H9 (cell line): ENCODE results near the gene ACER3. TPM values are rescaled to one million over a fixed set of nuclear protein-coding genes. Genes with fewer than 3 reads are reported as not detected.

Experiments used
- DNase-seq: peaks from one replicate; pipeline ENCODE4 v3.0.0-alpha.2; 2017
- H2AFZ ChIP-seq: one replicate; pipeline ENCODE4 v1.6.1; 2013; ENCODE audit warnings: mild to moderate bottlenecking, low read length, control low read depth, moderate library complexity
- H2AK5ac ChIP-seq: 2 replicates; pipeline ENCODE4 v1.6.1; 2013; ENCODE audit warnings: low read length, control low read depth, mixed read lengths; ENCODE audit not compliant: insufficient read length
- H2BK120ac ChIP-seq: one replicate; pipeline ENCODE4 v1.6.1; 2013; ENCODE audit warnings: low read depth, mild to moderate bottlenecking, low read length, control low read depth, inconsistent platforms; ENCODE audit not compliant: poor library complexity, severe bottlenecking
- H2BK12ac ChIP-seq: 2 replicates; pipeline ENCODE4 v1.6.1; 2013; ENCODE audit warnings: low read length, control low read depth, mixed read lengths, low read depth; ENCODE audit not compliant: insufficient read length
- H2BK15ac ChIP-seq: 2 replicates; pipeline ENCODE4 v1.6.1; 2013; ENCODE audit warnings: low read depth, low read length, control low read depth
- H2BK20ac ChIP-seq: one replicate; pipeline ENCODE4 v1.6.1; 2013; ENCODE audit warnings: low read depth, mild to moderate bottlenecking, low read length, control low read depth, inconsistent platforms; ENCODE audit not compliant: poor library complexity, severe bottlenecking
- H2BK5ac ChIP-seq: 2 replicates; pipeline ENCODE4 v1.6.1; 2013; ENCODE audit warnings: low read length, control low read depth, mixed read lengths; ENCODE audit not compliant: insufficient read length
- H3K14ac ChIP-seq: 2 replicates; pipeline ENCODE4 v1.6.1; 2013; ENCODE audit warnings: low read length, control low read depth; ENCODE audit not compliant: insufficient read depth
- H3K18ac ChIP-seq: 2 replicates; pipeline ENCODE4 v1.6.1; 2013; ENCODE audit warnings: low read depth, mild to moderate bottlenecking, mixed read lengths, low read length, control low read depth; ENCODE audit not compliant: insufficient read length
- H3K23ac ChIP-seq: 2 replicates; pipeline ENCODE4 v1.6.1; 2013; ENCODE audit warnings: low read length, control low read depth, mixed read lengths, low read depth; ENCODE audit not compliant: insufficient read length
- H3K23me2 ChIP-seq: 2 replicates; pipeline ENCODE4 v1.6.1; 2013; ENCODE audit warnings: low read depth, mild to moderate bottlenecking, mixed read lengths, low read length, control low read depth; ENCODE audit not compliant: insufficient read length, poor library complexity, severe bottlenecking
- H3K27ac ChIP-seq: 2 replicates; pipeline ENCODE4 v1.5.1; 2013; ENCODE audit warnings: low read length, control low read depth, mixed read lengths, low read depth; ENCODE audit not compliant: insufficient read length
- H3K27me3 ChIP-seq: 2 replicates; pipeline ENCODE4 v1.6.1; 2013; ENCODE audit warnings: low read length, control low read depth, inconsistent platforms; ENCODE audit not compliant: insufficient read depth
- H3K4ac ChIP-seq: 2 replicates; pipeline ENCODE4 v1.6.1; 2013; ENCODE audit warnings: low read depth, mild to moderate bottlenecking, control low read depth, inconsistent platforms, low read length, moderate library complexity
- H3K4me1 ChIP-seq: 2 replicates; pipeline ENCODE4 v1.6.1; 2013; ENCODE audit warnings: low read length, control low read depth, inconsistent platforms; ENCODE audit not compliant: insufficient read depth
- H3K4me2 ChIP-seq: 2 replicates; pipeline ENCODE4 v1.6.1; 2013; ENCODE audit warnings: low read length, control low read depth, mixed read lengths; ENCODE audit not compliant: insufficient read length, insufficient read depth
- H3K56ac ChIP-seq: 2 replicates; pipeline ENCODE4 v1.6.1; 2013; ENCODE audit warnings: low read depth, mild to moderate bottlenecking, mixed read lengths, low read length, control low read depth; ENCODE audit not compliant: insufficient read length
- H3K79me1 ChIP-seq: 2 replicates; pipeline ENCODE4 v1.6.1; 2013; ENCODE audit warnings: low read depth, mild to moderate bottlenecking, moderate library complexity, low read length, control low read depth, inconsistent platforms; ENCODE audit not compliant: insufficient read depth, poor library complexity, severe bottlenecking
- H3K79me2 ChIP-seq: 2 replicates; pipeline ENCODE4 v1.6.1; 2013; ENCODE audit warnings: low read length, control low read depth, inconsistent platforms; ENCODE audit not compliant: insufficient read depth
- H3K9ac ChIP-seq: 2 replicates; pipeline ENCODE4 v1.6.1; 2013; ENCODE audit warnings: low read length, control low read depth, mixed read lengths; ENCODE audit not compliant: insufficient read length; ENCODE audit errors: extremely low read depth
- H3K9me3 ChIP-seq: one replicate; pipeline ENCODE4 v1.6.1; 2013; ENCODE audit warnings: low read depth, low read length, inconsistent platforms; ENCODE audit not compliant: control insufficient read depth
- H3T11ph ChIP-seq: one replicate; pipeline ENCODE4 v1.6.1; 2013; ENCODE audit warnings: mild to moderate bottlenecking, low read length, control low read depth, inconsistent platforms
- H4K20me1 ChIP-seq: one replicate; pipeline ENCODE4 v1.6.1; 2013; ENCODE audit not compliant: control insufficient read depth, insufficient read length, insufficient read depth
- H4K5ac ChIP-seq: 2 replicates; pipeline ENCODE4 v1.6.1; 2013; ENCODE audit warnings: low read depth, mild to moderate bottlenecking, mixed read lengths, low read length, control low read depth; ENCODE audit not compliant: insufficient read length
- H4K8ac ChIP-seq: replicated peaks from 2 replicates; pipeline ENCODE4 v1.6.1; 2013; ENCODE audit warnings: low read length, control low read depth, mixed read lengths, low read depth; ENCODE audit not compliant: insufficient read length
- H4K91ac ChIP-seq: 2 replicates; pipeline ENCODE4 v1.6.1; 2013; ENCODE audit warnings: low read depth, mild to moderate bottlenecking, moderate library complexity, mixed read lengths, low read length, control low read depth; ENCODE audit not compliant: insufficient read length
- H3K27ac Mint-ChIP-seq, 3 experiments: 2 replicates in 2 of 3; 3 replicates in 1 of 3; pipeline ENCODE4 v1.8.0; 2020 to 2021; ENCODE audit warnings: mixed read lengths in 3 of 3, mild to moderate bottlenecking in 1 of 3, moderate library complexity in 1 of 3
- H3K27me3 Mint-ChIP-seq: 2 replicates; pipeline ENCODE4 v1.8.0; 2021; ENCODE audit warnings: low read depth, mild to moderate bottlenecking, moderate library complexity, mixed read lengths
- H3K36me3 Mint-ChIP-seq, 3 experiments: 2 replicates in 2 of 3; 3 replicates in 1 of 3; pipeline ENCODE4 v1.8.0; 2020 to 2021; ENCODE audit warnings: low read depth in 3 of 3, mixed read lengths in 3 of 3; ENCODE audit not compliant: insufficient read depth in 1 of 3
- H3K4me1 Mint-ChIP-seq, 2 experiments: 2 replicates each; pipeline ENCODE4 v1.8.0; 2020; ENCODE audit warnings: mixed read lengths in 2 of 2
- H3K4me3 Mint-ChIP-seq, 2 experiments: 2 replicates in 1 of 2; 3 replicates in 1 of 2; pipeline ENCODE4 v1.8.0; 2020 to 2021; ENCODE audit warnings: mild to moderate bottlenecking in 2 of 2, mixed read lengths in 2 of 2, moderate library complexity in 1 of 2
- H3K9me3 Mint-ChIP-seq, 2 experiments: 2 replicates in 1 of 2; 3 replicates in 1 of 2; pipeline ENCODE4 v1.8.0; 2020; ENCODE audit warnings: mild to moderate bottlenecking in 2 of 2, mixed read lengths in 2 of 2, moderate library complexity in 1 of 2
- WGBS: extraction: QIAGEN DNeasy Blood & Tissue Kit; methylation state at CpG from one replicate; pipeline ENCODE4 v1.1.7; 2013; ENCODE audit warnings: missing lambda C conversion rate, low lambda C conversion rate, mixed read lengths; ENCODE audit not compliant: insufficient read length; ENCODE audit errors: extremely low coverage; 5-methylcytosine and 5-hydroxymethylcytosine counted together
- total RNA-seq: library from RNA; stranded (reverse); gene quantifications from 2 replicates; pipeline ENCODE4 v1.2.1, GENCODE V29; 2021
- TF ChIP-seq, protein P1 (sequence below): fragments of 200-600 bp; sonication (generic); conservative IDR thresholded peaks from 3 replicates; pipeline ENCODE4 v1.8.0; 2021; ENCODE audit warnings: antibody characterized with exemption, mild to moderate bottlenecking

The ACER3 gene
- total RNA-seq, 1 experiment from 2014 or later, result 14.7 TPM

- Histone ChIP-seq H3K18ac (no peak overlapping the region), H2BK5ac (no peak overlapping the region), H4K8ac (no peak overlapping the region), H3K79me1 (no peaks in the 10 kb centered on the region), H3K27me3 (no peaks in the 10 kb centered on the region), H3K4me2 (no peak overlapping the region), H3K23ac (no peak overlapping the region), H3K4me1 (no peaks in the 10 kb centered on the region), H2AFZ (no peak overlapping the region), H2BK20ac (no peak overlapping the region), H3K23me2 (no peaks in the 10 kb centered on the region), H4K20me1 (no peaks in the 10 kb centered on the region), H3K27ac (no peak overlapping the region), H2BK15ac (no peak overlapping the region), H3K79me2 (no peaks in the 10 kb centered on the region), H3K14ac (no peak overlapping the region), H4K91ac (no peak overlapping the region), H3K9ac (no peak overlapping the region), H3K9me3 (no peaks in the 10 kb centered on the region), H3T11ph (no peak overlapping the region), H4K5ac (no peak overlapping the region), H3K56ac (no peak overlapping the region), H2AK5ac (no peak overlapping the region), H2BK120ac (no peak overlapping the region), H2BK12ac (no peak overlapping the region), H3K4ac (no peak overlapping the region)
- H3K4me3 Mint-ChIP-seq, result no peak overlapping the region
- no peaks in the 10 kb centered on the region; the same call in 1 of the 2 replicates for H3K27me3 Mint-ChIP-seq
- no peaks in the 10 kb centered on the region for H3K9me3 Mint-ChIP-seq
- no peak overlapping the region for H3K27ac Mint-ChIP-seq
- no peaks in the 10 kb centered on the region for H3K36me3 Mint-ChIP-seq
- no CpG with 5 or more reads among the region's 3 CpGs for WGBS
- no peak for DNase-seq
- no peaks in the 10 kb centered on the region for H3K4me1 Mint-ChIP-seq
- TF ChIP-seq, protein P1, sequence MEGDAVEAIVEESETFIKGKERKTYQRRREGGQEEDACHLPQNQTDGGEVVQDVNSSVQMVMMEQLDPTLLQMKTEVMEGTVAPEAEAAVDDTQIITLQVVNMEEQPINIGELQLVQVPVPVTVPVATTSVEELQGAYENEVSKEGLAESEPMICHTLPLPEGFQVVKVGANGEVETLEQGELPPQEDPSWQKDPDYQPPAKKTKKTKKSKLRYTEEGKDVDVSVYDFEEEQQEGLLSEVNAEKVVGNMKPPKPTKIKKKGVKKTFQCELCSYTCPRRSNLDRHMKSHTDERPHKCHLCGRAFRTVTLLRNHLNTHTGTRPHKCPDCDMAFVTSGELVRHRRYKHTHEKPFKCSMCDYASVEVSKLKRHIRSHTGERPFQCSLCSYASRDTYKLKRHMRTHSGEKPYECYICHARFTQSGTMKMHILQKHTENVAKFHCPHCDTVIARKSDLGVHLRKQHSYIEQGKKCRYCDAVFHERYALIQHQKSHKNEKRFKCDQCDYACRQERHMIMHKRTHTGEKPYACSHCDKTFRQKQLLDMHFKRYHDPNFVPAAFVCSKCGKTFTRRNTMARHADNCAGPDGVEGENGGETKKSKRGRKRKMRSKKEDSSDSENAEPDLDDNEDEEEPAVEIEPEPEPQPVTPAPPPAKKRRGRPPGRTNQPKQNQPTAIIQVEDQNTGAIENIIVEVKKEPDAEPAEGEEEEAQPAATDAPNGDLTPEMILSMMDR, result no peak
These were observed 11.3 kb upstream of the ACER3 start for GRCh38 chr11:76849376-76849775.
